SK-N-SH treated with all-trans-retinoic acid at 6 μM for 48 hours (cell line): Measurements from ENCODE around the gene TRIM47.

ENCODE experiments used
- ARNTL ChIP-seq: fragments of 450-650 bp; formaldehyde crosslinking; IDR thresholded peaks from 2 replicates; pipeline ENCODE4 v1.5.0; 2020; ENCODE audit warnings: low read depth, mild to moderate bottlenecking, moderate library complexity, borderline replicate concordance
- BACH2 ChIP-seq: fragments of 250-450 bp; sonication (Bioruptor Pico); IDR thresholded peaks from 2 replicates; pipeline ENCODE4 v1.9.0; 2021; ENCODE audit warnings: mild to moderate bottlenecking, borderline replicate concordance
- CREB5 ChIP-seq: fragments of 250-450 bp; sonication (Bioruptor Pico); IDR thresholded peaks from 2 replicates; pipeline ENCODE4 v1.5.1; 2020; ENCODE audit warnings: low read depth, mild to moderate bottlenecking, moderate library complexity
- CSDC2 ChIP-seq: fragments of 250-450 bp; sonication (Bioruptor Pico); IDR thresholded peaks from 2 replicates; pipeline ENCODE4 v1.5.0; 2020; ENCODE audit warnings: mild to moderate bottlenecking, moderate library complexity
- GLIS3 ChIP-seq: fragments of 250-450 bp; sonication (Bioruptor Pico); IDR thresholded peaks from 2 replicates; pipeline ENCODE4 v1.5.0; 2020; ENCODE audit warnings: mild to moderate bottlenecking, moderate library complexity
- ISL1 ChIP-seq: fragments of 250-450 bp; sonication (Bioruptor Pico); IDR thresholded peaks from 2 replicates; pipeline ENCODE4 v2.1.2; 2022; ENCODE audit warnings: mild to moderate bottlenecking, moderate library complexity
- OSR1 ChIP-seq: fragments of 250-450 bp; sonication (Bioruptor Pico); IDR thresholded peaks from 2 replicates; pipeline ENCODE4 v1.8.0; 2022; ENCODE audit warnings: moderate library complexity, mild to moderate bottlenecking, inconsistent platforms
- PPARA ChIP-seq: fragments of 250-450 bp; sonication (Bioruptor Pico); IDR thresholded peaks from 2 replicates; pipeline ENCODE4 v1.5.0; 2020; ENCODE audit warnings: mild to moderate bottlenecking, borderline replicate concordance
- ZFP30 ChIP-seq: fragments of 450-650 bp; formaldehyde crosslinking; IDR thresholded peaks from 2 replicates; pipeline ENCODE4 v1.5.0; 2022; ENCODE audit warnings: mild to moderate bottlenecking, moderate library complexity
- ZNF70 ChIP-seq: fragments of 450-650 bp; formaldehyde crosslinking; IDR thresholded peaks from 2 replicates; pipeline ENCODE4 v1.5.0; 2020; ENCODE audit warnings: mild to moderate bottlenecking, moderate library complexity
- TF ChIP-seq, protein P1 (sequence below): fragments of 250-450 bp; sonication (Bioruptor Pico); IDR thresholded peaks from 2 replicates; pipeline ENCODE4 v1.8.0; 2020; ENCODE audit warnings: mild to moderate bottlenecking, moderate library complexity, borderline replicate concordance

- TF ChIP-seq OSR1 (no peak), CREB5 (CRISPR knock-in tag) (no peak), CSDC2 (CRISPR knock-in tag) (no peak), GLIS3 (CRISPR knock-in tag) (no peak), BACH2 (CRISPR knock-in tag) (no peak), ZFP30 (no peak), PPARA (CRISPR knock-in tag) (no peak), ISL1 (no peak), ZNF70 (no peak), ARNTL (CRISPR knock-in tag) (no peak)
- TF ChIP-seq, protein P1, sequence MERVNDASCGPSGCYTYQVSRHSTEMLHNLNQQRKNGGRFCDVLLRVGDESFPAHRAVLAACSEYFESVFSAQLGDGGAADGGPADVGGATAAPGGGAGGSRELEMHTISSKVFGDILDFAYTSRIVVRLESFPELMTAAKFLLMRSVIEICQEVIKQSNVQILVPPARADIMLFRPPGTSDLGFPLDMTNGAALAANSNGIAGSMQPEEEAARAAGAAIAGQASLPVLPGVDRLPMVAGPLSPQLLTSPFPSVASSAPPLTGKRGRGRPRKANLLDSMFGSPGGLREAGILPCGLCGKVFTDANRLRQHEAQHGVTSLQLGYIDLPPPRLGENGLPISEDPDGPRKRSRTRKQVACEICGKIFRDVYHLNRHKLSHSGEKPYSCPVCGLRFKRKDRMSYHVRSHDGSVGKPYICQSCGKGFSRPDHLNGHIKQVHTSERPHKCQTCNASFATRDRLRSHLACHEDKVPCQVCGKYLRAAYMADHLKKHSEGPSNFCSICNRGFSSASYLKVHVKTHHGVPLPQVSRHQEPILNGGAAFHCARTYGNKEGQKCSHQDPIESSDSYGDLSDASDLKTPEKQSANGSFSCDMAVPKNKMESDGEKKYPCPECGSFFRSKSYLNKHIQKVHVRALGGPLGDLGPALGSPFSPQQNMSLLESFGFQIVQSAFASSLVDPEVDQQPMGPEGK (CRISPR knock-in tag), result no peak
Observed at GRCh38 chr17:75869282-75870141, 8.9 kb downstream of the TRIM47 start.
